ENCODE measurements around the gene AUP1.

DNA sequence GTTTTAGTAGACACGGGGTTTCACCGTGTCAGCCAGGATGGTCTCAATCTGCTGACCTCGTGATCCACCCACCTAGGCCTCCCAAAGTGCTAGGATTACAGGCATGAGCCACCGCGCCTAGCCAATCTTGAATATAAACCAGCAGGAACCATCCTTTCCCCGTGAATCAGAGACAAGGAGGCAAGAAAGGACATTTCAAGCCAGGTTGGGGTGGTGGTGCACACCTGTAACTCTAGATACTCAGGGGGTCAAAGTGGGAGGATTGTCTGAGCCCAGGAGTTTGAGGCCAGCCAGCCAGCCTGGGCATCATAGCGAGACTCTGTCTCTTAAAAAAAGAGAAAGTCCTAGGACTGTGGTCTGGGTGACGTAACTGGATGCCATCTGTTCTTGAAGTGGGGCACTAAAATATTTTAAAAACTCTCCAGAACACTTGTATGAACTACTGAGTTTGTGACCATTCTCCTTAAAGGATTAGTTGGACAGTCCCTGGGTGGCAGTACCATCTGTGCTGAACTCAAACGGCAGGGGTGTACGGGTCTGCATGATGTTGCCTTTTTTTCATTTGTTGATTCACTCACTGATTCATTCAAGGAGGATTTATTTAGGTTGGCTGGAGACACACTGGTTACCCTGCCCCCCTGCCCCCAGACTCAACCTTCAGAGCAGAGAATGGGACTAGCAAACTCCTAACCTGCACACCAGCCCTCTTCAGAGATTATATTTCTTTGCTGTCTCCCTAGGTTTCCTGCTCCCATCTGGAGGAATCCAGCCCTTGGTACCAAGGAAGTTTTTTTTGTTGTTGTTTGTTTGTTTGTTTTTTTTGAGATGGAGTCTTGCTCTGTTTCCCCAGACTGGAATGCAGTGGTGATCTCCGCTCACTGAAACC, 18.2 kb downstream of the AUP1 start:
- TF ChIP-seq, protein P1, sequence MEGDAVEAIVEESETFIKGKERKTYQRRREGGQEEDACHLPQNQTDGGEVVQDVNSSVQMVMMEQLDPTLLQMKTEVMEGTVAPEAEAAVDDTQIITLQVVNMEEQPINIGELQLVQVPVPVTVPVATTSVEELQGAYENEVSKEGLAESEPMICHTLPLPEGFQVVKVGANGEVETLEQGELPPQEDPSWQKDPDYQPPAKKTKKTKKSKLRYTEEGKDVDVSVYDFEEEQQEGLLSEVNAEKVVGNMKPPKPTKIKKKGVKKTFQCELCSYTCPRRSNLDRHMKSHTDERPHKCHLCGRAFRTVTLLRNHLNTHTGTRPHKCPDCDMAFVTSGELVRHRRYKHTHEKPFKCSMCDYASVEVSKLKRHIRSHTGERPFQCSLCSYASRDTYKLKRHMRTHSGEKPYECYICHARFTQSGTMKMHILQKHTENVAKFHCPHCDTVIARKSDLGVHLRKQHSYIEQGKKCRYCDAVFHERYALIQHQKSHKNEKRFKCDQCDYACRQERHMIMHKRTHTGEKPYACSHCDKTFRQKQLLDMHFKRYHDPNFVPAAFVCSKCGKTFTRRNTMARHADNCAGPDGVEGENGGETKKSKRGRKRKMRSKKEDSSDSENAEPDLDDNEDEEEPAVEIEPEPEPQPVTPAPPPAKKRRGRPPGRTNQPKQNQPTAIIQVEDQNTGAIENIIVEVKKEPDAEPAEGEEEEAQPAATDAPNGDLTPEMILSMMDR (IDR thresholded peaks at IDR 0.05 in 2 of 3, conservative IDR thresholded peaks at IDR 0.05 in 1 of 3; ENCODE audit: control insufficient read depth in 2 of 3, extremely low read depth in 1 of 3, insufficient read depth in 1 of 3, low read depth in 3 of 3, low read length in 3 of 3), result no peak
- TF ChIP-seq EZH2 (IDR thresholded peaks at IDR 0.05; ENCODE audit: borderline replicate concordance, control insufficient read depth, low read depth, low read length) (no peak), IRF4 (IDR thresholded peaks at IDR 0.05; ENCODE audit: low read depth, low read length) (no peak), JUND (IDR thresholded peaks at IDR 0.05; ENCODE audit: low read depth, low read length) (no peak), YY1 (IDR thresholded peaks at IDR 0.05; ENCODE audit: low read depth, low read length) (no peak)
- TF ChIP-seq, protein P2, sequence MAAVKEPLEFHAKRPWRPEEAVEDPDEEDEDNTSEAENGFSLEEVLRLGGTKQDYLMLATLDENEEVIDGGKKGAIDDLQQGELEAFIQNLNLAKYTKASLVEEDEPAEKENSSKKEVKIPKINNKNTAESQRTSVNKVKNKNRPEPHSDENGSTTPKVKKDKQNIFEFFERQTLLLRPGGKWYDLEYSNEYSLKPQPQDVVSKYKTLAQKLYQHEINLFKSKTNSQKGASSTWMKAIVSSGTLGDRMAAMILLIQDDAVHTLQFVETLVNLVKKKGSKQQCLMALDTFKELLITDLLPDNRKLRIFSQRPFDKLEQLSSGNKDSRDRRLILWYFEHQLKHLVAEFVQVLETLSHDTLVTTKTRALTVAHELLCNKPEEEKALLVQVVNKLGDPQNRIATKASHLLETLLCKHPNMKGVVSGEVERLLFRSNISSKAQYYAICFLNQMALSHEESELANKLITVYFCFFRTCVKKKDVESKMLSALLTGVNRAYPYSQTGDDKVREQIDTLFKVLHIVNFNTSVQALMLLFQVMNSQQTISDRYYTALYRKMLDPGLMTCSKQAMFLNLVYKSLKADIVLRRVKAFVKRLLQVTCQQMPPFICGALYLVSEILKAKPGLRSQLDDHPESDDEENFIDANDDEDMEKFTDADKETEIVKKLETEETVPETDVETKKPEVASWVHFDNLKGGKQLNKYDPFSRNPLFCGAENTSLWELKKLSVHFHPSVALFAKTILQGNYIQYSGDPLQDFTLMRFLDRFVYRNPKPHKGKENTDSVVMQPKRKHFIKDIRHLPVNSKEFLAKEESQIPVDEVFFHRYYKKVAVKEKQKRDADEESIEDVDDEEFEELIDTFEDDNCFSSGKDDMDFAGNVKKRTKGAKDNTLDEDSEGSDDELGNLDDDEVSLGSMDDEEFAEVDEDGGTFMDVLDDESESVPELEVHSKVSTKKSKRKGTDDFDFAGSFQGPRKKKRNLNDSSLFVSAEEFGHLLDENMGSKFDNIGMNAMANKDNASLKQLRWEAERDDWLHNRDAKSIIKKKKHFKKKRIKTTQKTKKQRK (IDR thresholded peaks at IDR 0.05; ENCODE audit: low read depth, low read length), result no peak

All from GM12878 (cell line).